Medulla oblongata (tissue), 1 donor: ENCODE data around the gene PSMD5.

Source experiments
- DNase-seq: peaks from one replicate; pipeline ENCODE4 v3.0.0-alpha.2; 2015; ENCODE audit errors: extremely low spot score

The PSMD5 gene

DNA sequence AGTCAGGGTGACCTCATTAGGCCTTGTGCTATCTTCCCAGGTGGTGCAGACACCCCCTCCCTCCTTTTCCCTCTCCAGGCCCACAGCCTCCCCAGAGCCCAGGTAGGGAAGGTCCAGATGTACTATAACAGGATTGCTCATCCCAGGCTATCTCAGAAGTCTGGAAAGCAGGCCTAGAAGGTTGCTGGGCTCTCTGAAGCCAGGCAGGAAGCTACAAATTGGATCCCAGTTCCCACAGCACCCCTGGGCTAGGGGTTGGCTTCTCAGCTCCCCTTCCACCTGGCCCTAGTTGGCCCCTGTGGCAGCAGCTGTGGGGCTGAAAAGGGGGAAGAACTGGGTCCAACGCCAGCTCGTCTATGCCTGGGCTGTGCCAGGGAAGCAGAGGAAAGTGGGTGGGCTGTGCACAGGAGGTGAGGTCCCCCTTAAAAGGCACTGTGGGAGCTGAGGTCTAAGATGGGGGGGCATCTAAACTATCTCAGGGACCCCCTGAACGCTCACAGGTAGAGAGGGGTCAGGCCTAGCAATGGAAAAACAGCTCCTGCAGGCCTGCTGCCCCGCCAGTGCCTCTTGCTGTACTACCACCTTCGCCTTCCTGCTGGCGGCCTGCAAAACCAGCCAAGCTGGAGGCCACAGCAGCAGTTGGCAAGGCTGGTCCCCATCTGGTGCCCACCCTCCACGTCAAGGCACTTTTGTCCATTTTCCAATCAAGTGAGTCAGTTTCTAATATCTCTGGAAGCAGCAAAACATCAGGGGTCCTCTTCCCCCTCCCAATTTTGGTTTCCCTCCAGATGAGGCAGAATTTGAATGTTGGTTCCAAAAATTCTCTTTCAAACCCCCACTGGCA lies 13.3 kb upstream of the PSMD5 start:
- no peak for DNase-seq

DNA sequence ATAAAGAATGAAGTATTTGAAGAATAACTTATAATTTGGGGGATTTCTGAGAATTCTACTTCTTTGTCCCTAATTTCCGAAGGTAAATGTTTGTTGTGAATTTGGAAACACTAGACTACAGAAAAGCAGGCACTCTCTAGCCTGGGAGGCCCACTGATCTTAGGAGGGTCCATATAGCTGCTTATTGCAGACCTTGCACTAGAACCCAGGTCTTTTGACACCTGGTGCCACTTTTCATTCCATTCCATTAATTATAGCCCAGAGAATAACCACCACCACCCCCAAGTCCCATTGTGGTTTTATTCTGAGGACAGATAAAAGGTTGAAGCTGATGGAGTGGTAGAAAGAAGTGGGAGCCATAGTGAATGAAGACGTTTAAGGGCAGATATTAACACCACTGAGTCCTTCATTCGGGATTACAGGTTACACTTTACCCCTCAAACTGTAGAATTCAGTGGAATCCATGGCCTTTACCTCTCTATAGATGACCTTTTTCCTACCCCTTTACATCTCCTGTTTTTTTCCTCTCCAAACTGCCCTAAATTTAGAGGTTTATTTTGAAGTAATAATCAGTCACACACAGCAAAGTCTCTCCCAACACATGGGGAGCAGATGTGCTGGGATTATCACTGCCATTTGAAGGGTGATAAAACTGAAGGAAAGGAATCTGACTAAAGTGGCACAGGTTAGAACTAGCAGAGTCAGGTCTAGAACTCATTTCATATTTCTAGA lies 12.0 kb upstream of the PSMD5 start:
- DNase-seq: no peak

DNA sequence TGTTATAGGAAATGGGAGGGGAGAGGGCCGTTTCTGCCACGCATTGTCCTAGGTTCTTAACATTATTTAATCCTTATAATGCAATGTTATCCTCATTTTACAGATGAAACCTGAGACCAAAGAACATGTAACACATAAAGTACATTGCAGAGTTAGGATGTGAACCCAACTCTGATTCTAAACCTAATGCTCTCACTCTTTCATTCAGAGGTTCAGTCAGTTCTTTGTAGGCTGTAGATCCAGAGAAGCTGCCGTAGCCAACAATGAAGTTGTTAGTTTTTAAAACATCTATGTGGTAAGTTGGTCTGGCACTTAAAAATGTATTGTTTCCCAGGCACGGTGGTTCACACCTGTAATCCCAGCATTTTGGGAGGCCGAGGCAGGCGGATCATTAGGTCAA lies 10.5 kb upstream of the PSMD5 start:
- DNase-seq: no peak

DNA sequence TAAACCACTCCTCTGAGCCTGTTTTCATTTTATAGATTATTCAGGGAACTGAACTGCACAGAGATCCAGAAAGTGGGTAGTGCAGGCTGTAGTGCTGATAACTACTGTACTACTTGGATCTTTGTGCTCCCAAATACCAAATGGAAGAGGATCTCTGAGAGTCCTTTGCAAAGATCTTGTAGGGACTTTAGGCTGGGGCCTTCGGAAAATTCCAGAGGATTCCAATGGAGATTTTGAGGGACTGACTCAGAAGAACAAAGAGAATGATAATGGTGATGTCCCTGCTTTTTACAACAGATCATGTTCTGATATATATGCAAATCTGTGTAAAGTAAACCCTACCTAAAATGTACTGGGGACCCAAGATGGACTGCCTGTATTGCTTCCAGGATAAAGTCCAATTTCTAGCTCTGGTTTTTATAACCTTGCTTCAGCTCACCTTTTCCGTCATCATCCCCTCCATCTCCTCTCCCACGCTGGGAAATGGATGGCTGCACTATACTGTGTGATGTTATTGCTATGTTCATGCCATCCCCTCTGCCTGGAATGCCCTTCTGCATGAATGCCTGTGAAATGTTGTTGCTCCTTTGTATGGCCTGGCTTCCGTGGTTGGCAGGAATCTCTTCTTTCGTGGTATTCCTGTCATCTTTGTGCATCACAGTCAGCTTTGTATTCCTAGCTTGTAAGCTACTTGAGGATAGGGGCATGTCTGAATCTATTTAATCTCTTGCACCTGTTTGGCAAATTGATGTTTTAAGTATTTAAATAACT lies 9.7 kb upstream of the PSMD5 start:
- DNase-seq: no peak

DNA sequence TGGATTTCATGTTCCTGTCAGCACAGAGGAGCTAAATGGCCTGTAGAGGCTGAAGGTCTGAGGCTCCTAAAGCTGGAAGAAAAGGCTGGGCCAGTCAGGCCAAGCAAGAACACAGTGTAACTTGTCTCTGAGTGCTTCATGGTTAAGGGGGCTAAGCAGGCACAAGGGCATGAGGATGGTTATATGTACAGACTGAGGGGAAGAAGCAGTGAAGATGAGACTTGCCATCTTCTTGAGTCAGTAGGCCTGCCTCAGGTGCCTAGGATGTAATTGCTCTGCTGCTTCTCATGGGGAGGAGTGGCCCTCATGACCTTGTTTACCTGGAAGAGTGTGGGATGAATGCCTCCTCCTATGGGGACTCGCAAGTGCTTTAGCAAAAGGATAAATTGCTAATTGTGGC lies 8.7 kb upstream of the PSMD5 start:
- no peak for DNase-seq

DNA sequence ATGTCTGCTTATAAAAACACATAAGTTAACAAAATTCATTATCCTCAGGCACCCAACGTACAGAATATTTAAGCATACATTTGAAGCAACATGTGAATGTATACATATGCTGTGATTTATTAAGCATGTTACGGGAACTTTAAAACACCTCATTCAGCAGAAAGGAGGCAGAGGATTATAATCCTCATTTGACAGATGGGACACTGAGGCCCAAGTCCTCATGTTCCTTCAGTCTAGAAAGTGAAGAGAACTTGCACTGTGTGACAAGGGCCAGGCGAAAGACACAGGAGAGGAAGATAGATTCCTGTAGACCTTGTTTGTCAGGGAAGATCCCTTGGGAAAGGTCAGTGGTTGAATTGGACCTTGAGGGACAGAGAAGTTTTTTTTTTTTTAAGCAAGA lies 7.6 kb upstream of the PSMD5 start:
- DNase-seq: no peak

DNA sequence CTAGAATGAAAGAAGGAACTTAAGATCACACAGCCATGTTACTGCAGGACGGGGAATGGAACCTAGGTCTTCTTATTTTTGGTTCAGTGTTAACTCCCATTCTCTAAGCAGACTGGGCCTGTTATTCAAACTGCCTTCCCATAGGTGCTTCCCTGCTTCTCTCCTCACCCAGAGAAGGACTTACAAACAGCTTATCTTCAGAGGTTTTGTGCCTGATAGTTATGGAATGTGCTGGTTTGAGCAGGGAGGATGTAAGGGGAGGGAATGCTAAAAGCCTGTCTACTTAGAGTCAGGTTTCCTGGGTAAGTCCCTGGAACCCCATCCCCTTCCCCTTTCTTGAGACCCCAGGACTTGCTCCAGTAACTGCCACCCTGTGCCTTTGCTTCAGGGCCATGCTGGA lies 4.2 kb upstream of the PSMD5 start:
- DNase-seq: no peak

DNA sequence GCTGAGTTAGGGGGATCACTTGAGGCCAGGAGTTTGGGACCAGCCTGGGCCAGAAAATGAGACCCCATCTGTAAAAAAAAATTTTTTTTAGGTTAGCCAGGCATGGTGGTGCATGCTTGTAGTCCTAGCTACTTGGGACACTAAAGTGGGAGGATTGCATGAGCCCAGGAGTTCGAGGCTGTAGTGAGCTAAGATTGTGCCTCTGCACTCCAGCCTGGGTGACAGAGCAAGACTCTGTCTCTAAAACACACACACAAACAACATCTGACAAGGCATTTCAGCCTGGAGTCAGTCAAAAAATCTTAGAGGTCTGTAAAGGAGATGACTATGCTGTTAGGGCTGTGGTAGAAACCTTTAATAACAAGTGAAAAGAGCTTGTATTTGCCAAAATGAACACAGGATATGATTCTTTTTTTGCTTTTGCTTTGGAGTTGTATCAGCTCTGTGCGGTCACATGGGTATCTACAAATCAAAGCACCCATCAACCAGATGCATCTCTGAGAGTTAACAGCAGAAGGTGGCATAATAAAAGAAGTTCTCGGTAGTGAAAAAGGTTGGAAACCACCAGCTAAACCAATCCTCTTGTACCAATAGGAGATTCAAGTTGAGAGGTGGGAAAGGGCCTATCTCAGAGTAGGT lies 3.6 kb upstream of the PSMD5 start:
- no peak for DNase-seq

DNA sequence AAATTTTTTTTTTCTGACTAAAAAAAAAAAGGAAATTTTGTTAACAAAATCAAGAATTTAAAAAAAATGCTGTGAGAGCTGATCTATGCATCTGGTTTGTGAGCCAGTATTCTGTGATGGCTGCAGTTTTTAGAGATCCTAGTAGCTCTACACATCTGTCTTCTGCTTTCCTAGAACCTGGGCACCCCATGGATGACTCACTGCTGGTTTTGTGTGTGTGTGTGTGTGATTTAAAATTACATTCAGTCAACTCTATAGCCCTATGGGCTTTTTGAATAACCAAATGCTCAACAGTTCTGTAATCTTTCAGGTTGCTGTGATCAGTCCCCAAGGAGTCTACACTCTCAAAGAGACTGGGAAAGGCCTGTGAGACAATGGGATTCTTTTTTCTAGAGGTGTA lies 2.5 kb upstream of the PSMD5 start:
- DNase-seq: no peak

DNA sequence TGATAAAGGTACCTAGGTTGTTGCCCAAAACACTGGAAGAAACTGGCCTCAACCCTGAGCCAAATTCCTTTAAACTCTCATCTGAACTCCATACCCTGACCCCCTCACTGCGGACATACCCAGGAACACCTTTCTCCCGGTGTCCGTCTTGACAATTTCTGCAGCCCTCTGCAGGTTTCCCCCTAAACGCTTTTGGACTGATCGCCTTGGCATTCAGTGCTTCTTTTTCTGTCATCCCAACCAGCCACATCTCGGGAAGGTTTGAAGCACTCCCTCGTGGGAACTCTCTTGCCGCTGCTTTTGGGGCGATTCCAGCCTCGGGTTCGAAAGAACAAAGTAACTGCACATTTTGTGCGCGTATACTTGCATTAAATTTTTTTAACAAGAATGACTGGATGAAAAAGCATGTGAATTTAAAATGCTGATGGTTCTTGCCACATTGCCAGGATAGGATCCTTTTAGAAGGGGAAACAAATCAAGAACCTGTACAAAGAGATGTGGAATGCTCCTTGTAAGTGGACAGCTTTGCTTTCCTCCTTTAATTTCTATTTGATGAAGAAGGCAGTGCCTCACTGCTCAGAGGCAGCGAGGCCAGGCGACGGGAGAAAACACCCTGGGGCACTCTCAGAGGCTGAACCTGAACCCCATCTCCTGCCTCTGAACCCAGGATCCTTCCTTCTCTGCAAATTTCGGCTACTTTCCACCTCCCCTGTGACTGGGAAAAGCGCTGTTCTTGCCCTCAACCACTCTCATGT lies 615 bp downstream of the PSMD5 start:
- no peak for DNase-seq

DNA sequence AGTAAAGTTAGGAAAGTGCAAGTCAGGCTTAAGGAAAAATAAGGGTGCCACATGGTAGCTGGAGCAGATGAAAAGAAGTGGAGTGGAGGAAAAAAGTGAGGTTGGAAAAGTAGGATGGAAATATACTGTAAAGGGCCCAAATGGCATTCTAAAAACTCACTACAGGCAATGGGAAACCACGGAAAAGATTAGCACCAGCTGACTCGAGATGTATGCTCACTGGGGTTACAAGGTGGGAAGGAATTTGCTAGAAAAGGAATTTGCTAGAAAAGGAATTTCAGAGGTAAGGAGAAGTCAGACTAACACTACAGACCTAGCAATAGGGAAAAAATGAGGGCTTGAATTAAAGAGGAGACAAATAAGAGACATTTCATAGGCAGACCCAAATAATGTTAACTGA lies 3.6 kb downstream of the PSMD5 start:
- DNase-seq: no peak

DNA sequence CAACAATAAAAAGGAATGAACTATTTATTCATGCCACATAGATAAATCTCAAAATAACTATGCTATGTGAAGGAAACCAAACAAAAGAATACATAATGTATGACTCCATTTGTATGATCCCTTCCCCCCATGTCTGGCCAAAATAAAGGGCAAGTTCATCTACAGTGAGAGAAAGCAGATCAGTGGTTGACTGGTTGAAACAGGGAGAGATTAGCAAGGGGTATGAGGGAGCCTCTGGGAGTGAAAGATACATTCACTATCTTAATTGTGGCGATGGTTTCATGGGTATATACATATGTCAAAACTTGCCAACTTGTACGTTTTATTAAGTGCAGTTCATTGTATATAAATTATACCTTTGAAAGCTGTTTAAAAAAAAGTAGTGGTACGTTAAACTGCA lies 4.8 kb downstream of the PSMD5 start:
- no peak for DNase-seq

DNA sequence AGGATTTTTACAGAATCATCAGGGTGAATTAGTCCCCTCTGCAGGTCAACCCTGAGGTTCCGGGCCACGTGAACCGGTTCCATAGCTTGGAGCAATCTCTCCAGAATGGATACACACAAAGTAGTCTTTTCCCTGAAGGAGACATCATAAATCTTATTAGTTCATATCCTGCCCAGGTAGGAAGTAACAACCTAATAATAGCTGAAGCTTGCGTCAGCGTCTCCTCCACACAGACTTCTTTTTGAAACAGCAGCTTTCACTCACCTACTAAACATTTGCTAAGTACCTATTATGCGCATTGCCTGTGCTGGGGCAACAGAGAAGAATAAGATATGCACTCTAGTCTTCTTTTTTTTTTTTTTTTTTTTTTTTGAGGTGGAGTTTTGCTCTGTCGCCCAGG lies 9.4 kb downstream of the PSMD5 start:
- no peak for DNase-seq

DNA sequence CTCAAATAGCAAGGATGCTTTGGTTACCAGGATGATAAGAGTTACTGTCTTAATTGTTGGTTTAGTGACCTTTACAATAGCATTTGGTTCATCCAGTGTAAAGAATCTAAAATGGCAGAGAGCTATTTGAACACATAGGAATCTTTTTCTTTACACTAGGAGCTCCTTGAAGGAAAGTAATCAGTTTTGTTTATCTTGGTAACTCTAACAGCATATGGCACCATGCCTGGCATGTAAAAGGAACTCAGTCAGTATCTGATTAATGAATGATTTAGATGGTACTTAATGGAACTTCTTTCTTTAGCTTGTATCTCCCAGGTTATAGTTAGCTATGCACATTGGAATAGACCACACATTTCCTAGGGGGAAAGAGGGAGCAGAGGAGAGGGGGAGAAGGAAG lies 9.9 kb downstream of the PSMD5 start:
- DNase-seq: no peak

DNA sequence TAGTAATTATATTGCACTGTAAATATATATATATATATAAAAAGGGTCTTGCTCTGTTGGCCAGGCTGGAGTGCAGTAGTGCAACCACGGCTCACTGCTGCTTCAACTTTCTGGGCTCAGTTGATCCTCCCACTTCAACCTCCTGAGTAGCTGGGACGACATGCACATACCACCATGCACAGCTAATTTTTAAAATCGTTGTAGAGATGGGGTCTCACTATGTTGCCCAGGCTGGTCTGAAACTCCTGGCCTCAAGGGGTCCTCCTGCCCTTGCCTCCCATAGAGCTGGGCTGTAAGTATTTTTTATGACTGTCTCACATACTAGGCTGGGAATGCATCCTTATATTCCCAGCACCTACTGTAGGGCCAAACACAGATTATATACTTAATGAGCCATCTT lies 11.9 kb downstream of the PSMD5 start:
- DNase-seq: no peak

DNA sequence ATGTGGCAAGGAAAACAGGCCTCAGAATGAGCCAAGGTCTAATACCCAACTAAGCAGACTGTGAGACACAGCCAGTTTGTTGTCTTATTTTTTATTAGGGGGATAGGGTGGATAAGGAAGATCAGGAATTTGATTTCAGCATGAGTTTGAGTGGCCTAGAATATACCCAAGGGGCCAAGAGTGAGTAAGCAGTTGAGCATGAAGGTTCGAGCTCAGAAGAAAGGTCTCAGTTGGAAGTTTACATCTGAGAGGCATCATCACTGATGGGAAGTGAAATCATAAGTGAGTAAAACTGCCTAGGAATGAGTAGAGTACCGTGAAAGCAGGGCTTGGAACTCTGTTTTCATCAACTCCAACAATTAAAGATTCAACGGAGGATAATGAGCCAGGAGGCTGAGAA lies 12.6 kb downstream of the PSMD5 start:
- DNase-seq: no peak

DNA sequence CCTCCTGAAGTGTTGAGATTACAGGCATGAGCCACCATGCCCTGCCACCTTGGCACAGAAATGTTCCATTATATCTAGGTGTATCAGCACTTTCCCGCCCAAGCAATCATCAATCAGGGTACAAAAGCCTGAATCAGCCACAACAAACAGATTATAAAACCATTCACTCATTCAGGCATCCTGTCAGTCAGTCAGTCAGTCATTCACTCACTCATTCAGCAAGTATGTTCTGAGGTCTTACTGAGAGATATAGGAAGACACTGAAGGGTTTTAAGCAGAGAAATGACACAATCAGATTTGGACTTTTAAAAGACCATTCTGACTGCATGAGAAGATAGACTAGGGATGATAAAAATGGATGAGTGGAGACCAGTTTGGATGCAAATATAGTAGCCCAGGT lies 13.1 kb downstream of the PSMD5 start:
- no peak for DNase-seq

DNA sequence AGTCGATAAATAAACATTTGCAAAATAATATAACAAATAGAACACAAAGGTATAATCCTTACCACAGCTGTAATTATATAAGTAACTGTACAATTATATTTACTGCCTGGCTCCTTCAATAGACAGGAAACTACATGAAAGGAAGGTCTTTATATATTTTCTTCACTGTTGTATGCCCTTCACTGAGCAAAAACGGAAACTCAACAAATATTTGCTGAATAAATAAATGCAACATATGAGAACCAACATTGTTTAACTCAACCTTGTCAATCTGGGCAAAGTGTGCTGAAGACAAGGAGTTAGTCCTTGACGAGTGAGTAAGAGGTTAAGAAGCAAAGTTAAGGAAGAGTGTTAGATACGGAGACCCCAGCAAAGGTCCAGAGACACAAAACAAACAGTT lies 22.6 kb downstream of the PSMD5 start:
- DNase-seq: no peak

DNA sequence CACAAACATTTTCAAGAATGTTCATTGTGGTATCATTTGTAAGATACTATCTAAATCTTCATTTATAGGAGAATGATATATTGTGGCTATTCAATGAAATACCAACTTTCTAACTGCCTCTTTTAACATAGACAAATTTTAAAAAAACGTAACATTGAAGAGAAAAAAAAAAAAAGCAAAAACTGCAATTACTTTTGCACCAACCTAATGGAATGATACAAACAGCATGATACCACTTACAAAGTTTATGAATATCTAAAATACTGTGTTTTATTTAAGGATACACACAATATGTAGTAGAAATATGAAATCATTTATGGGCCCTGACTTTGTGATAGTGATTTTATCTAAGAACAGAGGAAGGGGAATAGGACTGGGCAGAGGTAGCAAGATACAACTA lies 24.1 kb downstream of the PSMD5 start:
- no peak for DNase-seq

DNA sequence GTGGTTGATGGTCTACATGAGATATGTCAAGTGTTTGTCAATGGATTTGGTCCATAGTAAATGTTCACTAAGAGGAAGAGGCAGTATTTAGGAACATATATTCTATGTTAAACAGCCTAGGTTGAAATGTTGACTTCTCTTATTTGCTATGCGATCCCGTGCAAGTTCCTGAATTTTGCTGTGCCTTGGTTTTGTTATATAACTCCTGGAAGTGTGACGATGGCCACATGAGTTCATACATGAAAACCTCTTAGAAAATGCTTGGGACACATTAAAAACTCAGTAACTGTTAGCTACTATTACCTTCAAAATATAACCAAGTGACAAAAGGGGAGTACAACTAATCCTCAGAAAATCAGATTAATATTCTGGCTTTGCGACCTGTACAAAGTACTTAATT lies 27.6 kb downstream of the PSMD5 start:
- DNase-seq: no peak

DNA sequence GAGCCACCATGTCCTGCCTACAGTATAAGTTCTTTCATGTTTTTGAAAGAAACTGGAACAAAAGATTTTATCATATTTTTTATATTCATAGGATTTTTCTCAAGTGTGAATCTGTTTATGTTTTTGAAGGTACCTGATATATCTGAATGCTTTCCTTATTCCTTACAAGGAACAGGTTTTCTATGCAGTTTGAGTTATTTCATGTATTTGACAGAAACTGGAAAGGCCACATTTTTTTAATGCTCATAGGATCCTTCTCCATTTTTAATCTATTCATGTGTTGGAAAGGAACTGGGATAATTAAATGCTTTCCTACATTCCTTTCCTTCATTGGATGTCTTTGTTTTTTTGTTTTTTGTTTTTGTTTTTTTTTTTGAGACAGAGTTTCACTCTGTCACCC lies 33.8 kb downstream of the PSMD5 start:
- DNase-seq: no peak
